ENCODE measurements around the gene RNF41.

RNF41 gene

GRCh38 chr12:56224102-56224701 lies 2.5 kb upstream of the RNF41 start, which contains the start of gene NABP2:
TSS of gene NABP2 (plus strand) at chr12:56224342. CDS start at chr12:56224857, 515 bp downstream.
- peak within 1 kb of the TSS; percentile 77 for H3K4me3 ChIP-seq (ENCODE audit: low read length)
- DNase-seq (ENCODE audit: low read depth) = peak; percentile 99
- peak; percentile 65 for TF ChIP-seq CTCF (IDR thresholded peaks at IDR 0.05; ENCODE audit: insufficient read depth, low read depth, low read length, missing control alignments)

GRCh38 chr12:56223571-56224101 lies 1.9 kb upstream of the RNF41 start:
- peak overlapping the region; percentile 77 for H3K4me3 ChIP-seq (ENCODE audit: low read length)
- no peak for TF ChIP-seq CTCF (IDR thresholded peaks at IDR 0.05; ENCODE audit: insufficient read depth, low read depth, low read length, missing control alignments)
- no peak for DNase-seq (ENCODE audit: low read depth)

GRCh38 chr12:56222531-56222895 lies 791 bp upstream of the RNF41 start:
- TF ChIP-seq CTCF (IDR thresholded peaks at IDR 0.05; ENCODE audit: insufficient read depth, low read depth, low read length, missing control alignments) = no peak
- DNase-seq (ENCODE audit: low read depth) = no peak
- peak overlapping the region; percentile 79 for H3K4me3 ChIP-seq (ENCODE audit: low read length)

GRCh38 chr12:56221232-56221756 lies 428 bp downstream of the RNF41 start:
- peak; percentile 47 for DNase-seq (ENCODE audit: low read depth)
- no peak for TF ChIP-seq CTCF (IDR thresholded peaks at IDR 0.05; ENCODE audit: insufficient read depth, low read depth, low read length, missing control alignments)
- H3K4me3 ChIP-seq (ENCODE audit: low read length) = peak overlapping the region; percentile 79

GRCh38 chr12:56220611-56221231 lies 1.0 kb downstream of the RNF41 start:
- no peak for TF ChIP-seq CTCF (IDR thresholded peaks at IDR 0.05; ENCODE audit: insufficient read depth, low read depth, low read length, missing control alignments)
- peak overlapping the region; percentile 79 for H3K4me3 ChIP-seq (ENCODE audit: low read length)
- peak; percentile 42 for DNase-seq (ENCODE audit: low read depth)

GRCh38 chr12:56219840-56220239 lies 1.9 kb downstream of the RNF41 start:
- DNase-seq (ENCODE audit: low read depth) = no peak
- no peak for TF ChIP-seq CTCF (IDR thresholded peaks at IDR 0.05; ENCODE audit: insufficient read depth, low read depth, low read length, missing control alignments)
- no peak overlapping the region for H3K4me3 ChIP-seq (ENCODE audit: low read length)
